Stimulated activated CD4-positive, alpha-beta T cell treated with anti-CD3 and anti-CD28 coated beads, Interleukin-15, amount 100 ng/mL, for 24 hours (primary cell): ENCODE measurements around the gene UGT1A8.
"Not testable (repeated sequence)": the region's sequence is repeated elsewhere in the genome, so short reads cannot be mapped to it uniquely, and the experiment has no call there.

ENCODE experiments used
- DNase-seq: peaks from one replicate; pipeline ENCODE4 v3.0.0-alpha.2; 2020

The UGT1A8 gene

DNA sequence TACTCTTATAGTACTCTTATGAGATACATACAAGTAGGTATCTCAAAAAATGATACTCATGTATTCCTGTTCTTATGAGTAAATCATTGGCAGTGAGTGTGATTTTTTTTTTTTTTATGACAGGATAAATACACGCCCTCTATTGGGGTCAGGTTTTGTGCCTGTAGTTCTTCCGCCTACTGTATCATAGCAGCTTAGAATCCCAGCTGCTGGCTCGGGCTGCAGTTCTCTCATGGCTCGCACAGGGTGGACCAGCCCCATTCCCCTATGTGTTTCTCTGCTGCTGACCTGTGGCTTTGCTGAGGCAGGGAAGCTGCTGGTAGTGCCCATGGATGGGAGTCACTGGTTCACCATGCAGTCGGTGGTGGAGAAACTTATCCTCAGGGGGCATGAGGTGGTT lies at the start of gene UGT1A8:
Gene UGT1A8, plus strand, starts transcription at position 158 of the 400 bp plus-strand sequence. Its CDS starts 75 bp downstream, at position 233.
- DNase-seq, result not testable (repeated sequence)

DNA sequence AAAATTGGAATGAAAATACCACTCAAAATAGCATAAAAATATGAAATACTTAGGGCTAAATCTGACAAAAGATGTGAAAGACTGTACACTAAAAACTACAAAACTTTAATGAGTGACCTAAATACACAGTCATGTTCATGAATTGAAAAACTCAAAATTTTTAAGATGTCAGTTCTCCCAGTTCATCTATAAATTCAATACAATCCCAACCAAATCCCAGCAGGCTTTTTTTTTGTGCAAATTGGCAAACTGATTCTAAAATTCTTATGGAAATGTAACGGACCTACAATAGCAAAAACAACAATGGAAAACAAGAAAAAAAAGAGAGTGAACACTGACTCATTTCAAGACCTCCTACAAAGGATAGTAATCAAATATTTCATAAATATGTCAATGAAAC lies 46.4 kb upstream of the UGT1A8 start:
- DNase-seq, result no peak

DNA sequence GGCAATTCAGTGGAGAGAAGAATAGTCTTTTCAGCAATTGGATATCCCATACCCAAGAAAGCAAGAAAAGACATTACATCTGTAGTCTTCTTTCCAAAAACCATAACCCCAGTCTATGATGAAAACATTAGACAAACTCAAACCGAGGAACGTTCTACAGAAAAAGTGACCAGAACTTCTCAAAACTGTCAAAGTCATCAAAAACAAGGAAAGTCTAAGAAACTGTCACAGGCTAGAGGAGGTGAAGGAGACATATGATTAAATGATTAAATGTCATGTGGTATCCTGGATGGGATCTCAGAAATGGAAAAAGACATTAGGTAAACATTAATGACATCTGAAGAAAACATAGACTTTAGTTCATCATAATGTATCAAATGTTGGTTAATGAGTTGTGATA lies 46.0 kb upstream of the UGT1A8 start:
- DNase-seq, result no peak

DNA sequence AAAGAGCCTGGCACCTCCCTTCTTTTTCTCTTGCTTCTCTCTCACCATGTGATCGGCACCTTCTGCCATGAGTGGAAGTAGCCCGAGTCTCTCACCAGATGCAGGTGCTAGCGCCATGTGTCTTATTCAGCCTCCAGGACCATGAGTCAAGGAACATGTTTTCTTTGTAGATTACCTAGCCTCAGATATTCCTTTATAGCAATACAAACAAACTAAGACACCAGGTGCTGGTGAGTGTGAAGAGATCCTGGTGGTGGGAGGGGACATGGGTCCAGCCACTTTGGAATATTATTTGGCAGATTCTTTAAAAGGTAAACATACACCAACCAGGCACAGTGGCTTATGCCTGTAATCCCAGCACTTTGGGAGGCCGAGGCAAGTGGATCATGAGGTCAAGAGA lies 45.0 kb upstream of the UGT1A8 start:
- no peak for DNase-seq

- not testable (repeated sequence) for DNase-seq
Measured at GRCh38 chr2:233577341-233577740, 40.1 kb upstream of the UGT1A8 start.

GRCh38 chr2:233583217-233583965 lies 34.0 kb upstream of the UGT1A8 start:
- not testable (repeated sequence) for DNase-seq

DNA sequence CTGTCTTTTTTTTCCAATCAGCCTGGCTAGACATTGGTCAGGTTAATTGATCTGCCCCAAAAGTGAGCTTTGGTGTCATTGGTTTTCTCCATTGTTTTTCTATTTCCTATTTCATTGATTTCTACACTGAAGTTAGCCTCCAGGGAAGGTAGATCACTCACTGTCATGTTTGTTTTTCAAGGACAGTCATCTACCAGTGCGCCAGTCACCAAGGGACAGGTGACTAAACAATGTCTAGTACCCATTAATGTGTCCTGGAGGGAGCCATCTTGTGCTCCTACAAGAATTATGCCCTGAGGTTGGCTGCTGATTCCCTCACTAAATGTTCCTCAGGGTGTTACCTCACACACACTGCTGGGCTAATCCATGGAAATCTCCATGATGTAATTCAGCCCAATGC lies 33.2 kb upstream of the UGT1A8 start:
- no peak for DNase-seq

- DNase-seq, result no peak
Measured at GRCh38 chr2:233588400-233588799, 29.0 kb upstream of the UGT1A8 start.

GRCh38 chr2:233592706-233593105 lies 24.7 kb upstream of the UGT1A8 start:
- not testable (repeated sequence) for DNase-seq

GRCh38 chr2:233593201-233593600 lies 24.2 kb upstream of the UGT1A8 start:
- no peak for DNase-seq

- no peak for DNase-seq
Measured at GRCh38 chr2:233597522-233597921, 19.9 kb upstream of the UGT1A8 start.

- DNase-seq, result no peak
Measured at GRCh38 chr2:233598952-233599351, 18.5 kb upstream of the UGT1A8 start.

- DNase-seq, result no peak
Measured at GRCh38 chr2:233600386-233600785, 17.0 kb upstream of the UGT1A8 start.

DNA sequence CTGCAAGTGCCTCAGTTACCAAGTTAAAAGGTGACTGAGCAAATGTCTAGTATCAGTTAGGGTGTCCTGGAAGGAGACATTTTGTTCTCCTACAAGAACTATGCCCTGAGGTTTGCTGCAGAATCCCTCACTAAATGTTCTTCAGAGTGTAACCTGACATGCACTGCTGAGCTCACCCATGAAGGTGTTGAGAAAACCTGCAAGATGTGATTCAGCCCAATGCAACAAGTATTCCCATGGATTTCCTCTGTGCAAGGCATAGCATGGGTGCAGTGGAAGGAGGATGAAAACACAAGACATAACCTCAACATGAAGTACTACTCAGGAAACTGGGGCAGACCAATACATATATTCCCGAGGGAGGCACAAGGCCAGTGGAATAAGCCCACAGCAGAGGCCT lies 15.4 kb upstream of the UGT1A8 start:
- DNase-seq, result no peak

- no peak for DNase-seq
Measured at GRCh38 chr2:233603520-233603919, 13.9 kb upstream of the UGT1A8 start.

GRCh38 chr2:233604826-233605225 lies 12.6 kb upstream of the UGT1A8 start:
- no peak for DNase-seq

GRCh38 chr2:233605680-233606079 lies 11.8 kb upstream of the UGT1A8 start:
- DNase-seq, result no peak

GRCh38 chr2:233611284-233611683 lies 6.1 kb upstream of the UGT1A8 start:
- no peak for DNase-seq

DNA sequence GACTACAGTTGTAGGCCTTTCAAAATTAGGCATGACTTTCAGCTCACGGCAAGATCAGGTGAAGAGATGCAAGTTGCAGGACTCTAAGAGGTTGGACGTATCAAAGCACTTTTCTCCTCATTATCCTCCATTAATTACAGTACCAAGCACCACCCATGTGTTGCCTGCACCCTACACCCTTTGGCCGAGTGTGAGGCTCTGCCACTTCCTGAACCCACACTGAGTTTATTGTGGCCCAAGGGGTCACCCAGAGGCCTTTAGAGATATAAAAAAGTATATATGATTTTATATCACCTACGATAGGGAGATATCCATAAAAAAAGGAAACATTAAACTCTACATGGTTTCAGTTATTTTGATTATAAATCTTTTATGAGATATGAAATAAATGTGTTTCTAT lies 2.8 kb downstream of the UGT1A8 start:
- no peak for DNase-seq

GRCh38 chr2:233621863-233622262 lies 4.4 kb downstream of the UGT1A8 start:
- DNase-seq, result not testable (repeated sequence)

DNA sequence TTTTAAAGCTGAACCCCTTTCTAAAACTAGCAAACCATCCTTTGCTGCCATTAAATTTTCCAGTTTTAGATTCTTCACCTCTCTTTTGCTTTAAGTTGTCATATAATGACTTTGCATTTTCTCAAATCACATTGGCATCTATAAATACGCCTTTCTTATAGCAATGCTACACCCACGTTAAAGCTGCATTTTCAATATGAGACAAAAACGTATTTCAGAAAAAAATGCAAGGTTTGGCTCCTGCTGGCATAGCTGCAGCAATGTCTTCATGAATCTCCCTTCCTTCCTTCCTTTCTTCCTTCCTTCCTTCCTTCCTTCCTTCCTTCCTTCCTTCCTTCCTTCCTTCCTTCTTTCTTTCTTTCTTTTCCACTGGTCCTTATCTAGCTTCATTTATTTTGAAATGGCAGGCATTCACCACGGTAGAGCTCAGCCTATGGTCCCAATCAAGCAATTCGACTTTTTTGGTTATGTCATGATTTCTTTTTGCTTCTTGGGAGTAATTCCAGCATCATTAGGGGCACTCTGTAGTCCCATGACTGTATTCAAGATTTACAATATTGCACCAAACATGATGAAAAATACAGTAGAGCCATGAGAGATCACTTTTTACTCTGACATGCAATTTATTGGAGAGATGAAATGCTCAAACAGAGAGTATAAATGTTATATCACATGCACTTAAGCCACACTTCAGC lies 10.0 kb downstream of the UGT1A8 start:
- no peak for DNase-seq

DNA sequence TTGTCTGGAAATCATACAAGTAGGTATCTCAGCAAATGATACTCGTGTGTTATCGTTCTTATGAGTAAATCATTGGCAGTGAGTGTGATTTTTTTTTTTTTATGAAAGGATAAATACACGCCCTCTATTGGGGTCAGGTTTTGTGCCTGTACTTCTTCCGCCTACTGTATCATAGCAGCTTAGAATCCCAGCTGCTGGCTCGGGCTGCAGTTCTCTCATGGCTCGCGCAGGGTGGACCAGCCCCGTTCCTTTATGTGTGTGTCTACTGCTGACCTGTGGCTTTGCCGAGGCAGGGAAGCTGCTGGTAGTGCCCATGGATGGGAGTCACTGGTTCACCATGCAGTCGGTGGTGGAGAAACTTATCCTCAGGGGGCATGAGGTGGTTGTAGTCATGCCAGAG lies 18.9 kb downstream of the UGT1A8 start, which contains the start of gene UGT1A10:
Gene UGT1A10, plus strand, starts transcription at position 143 of the 400 bp plus-strand sequence. Its CDS starts 75 bp downstream, at position 218.
- not testable (repeated sequence) for DNase-seq

- DNase-seq, result peak; percentile 9
Measured at GRCh38 chr2:233638836-233639235, 21.4 kb downstream of the UGT1A8 start.

DNA sequence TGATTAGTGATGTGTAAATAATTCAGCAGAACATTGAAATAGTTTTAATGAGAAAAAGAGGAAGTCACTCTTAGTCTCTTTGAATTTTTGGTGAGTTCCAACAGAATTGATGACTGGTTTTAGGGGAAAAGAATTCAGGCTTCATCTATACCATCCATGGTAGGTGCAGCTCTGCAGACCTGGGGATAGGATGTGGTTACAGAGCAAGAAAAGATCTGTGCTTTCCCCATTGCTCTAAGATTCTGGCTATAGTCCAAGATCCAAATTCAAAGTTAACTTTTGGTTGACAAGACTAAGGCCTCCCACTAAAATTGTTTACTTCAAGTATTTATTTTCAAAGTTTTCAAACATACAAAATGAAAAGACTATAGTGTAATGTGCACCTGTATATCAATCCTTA lies 22.4 kb downstream of the UGT1A8 start:
- DNase-seq, result no peak
